ENCODE data around the gene CKAP4.
A peak's percentile ranks its signal among the peaks of the same experiment; 100 is the strongest.

The CKAP4 gene

DNA sequence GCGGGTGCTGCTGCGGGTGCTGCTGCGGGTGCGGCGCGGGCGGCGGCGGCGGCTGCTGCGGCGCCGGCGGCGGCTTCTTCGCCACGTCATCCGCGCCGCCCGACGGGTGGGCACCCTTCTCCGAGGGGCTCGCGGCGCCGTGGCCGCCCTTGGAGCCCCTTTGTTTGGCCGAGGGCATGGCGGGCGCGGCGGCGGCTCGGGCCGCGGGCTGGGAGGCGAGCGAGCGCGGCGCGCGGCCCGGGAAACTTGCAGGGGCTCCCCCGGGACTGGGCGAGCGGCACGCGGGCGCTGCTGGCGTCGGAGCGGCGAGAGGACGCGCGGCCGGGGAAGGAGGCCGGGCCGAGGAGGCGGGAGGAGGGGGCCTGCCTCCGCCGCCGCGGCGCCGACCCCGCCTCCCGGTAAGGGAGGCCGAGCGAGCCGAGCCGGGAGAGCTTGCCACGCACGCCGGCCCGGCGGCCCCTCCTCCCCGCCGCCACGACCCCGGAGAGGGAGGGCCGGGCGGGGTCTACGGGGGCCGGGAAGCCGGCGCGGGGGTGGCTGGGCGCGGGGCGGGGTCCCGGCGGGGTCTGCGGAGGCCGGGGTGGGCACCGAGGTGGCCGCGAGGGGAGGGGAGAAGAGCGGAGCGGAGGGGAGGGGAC lies at the start of gene CKAP4:
CKAP4 (minus strand) TSS at position 347 of the 638 bp plus-strand sequence; CDS start at position 178, 169 bp downstream.
- POLR2A ChIA-PET: interaction anchor here (0.9 to 1.0 kb wide), 2 partner anchors 14 to 111 kb away, joined by 3 to 4 read pairs; no protein-coding TSS in a partner anchor
- CTCF ChIA-PET: no interaction called here
- TF ChIP-seq ARNT (IDR thresholded peaks at IDR 0.05) (no peak), FOXK2 (IDR thresholded peaks at IDR 0.05) (no peak), ZNF384 (IDR thresholded peaks at IDR 0.05) (no peak), CTBP1 (IDR thresholded peaks at IDR 0.05; ENCODE audit: borderline replicate concordance) (no peak), SP1 (IDR thresholded peaks at IDR 0.05) (no peak), FOXA1 (IDR thresholded peaks at IDR 0.05) (no peak), L3MBTL2 (conservative IDR thresholded peaks at IDR 0.05) (no peak), SUZ12 (IDR thresholded peaks at IDR 0.05) (no peak), FOXM1 (IDR thresholded peaks at IDR 0.05; ENCODE audit: borderline replicate concordance) (no peak), NFRKB (IDR thresholded peaks at IDR 0.05) (no peak), HDGF (IDR thresholded peaks at IDR 0.05; ENCODE audit: borderline replicate concordance) (no peak), LEF1 (IDR thresholded peaks at IDR 0.05; ENCODE audit: borderline replicate concordance) (no peak; the same call in 1 of the 2 replicates), BHLHE40 (IDR thresholded peaks at IDR 0.05; ENCODE audit: borderline replicate concordance) (no peak), TARDBP (IDR thresholded peaks at IDR 0.05) (no peak)
- TF ChIP-seq, protein P1, sequence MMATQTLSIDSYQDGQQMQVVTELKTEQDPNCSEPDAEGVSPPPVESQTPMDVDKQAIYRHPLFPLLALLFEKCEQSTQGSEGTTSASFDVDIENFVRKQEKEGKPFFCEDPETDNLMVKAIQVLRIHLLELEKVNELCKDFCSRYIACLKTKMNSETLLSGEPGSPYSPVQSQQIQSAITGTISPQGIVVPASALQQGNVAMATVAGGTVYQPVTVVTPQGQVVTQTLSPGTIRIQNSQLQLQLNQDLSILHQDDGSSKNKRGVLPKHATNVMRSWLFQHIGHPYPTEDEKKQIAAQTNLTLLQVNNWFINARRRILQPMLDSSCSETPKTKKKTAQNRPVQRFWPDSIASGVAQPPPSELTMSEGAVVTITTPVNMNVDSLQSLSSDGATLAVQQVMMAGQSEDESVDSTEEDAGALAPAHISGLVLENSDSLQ (IDR thresholded peaks at IDR 0.05): no peak
- DNase-seq (ENCODE audit: extremely low spot score): peak; percentile 77

DNA sequence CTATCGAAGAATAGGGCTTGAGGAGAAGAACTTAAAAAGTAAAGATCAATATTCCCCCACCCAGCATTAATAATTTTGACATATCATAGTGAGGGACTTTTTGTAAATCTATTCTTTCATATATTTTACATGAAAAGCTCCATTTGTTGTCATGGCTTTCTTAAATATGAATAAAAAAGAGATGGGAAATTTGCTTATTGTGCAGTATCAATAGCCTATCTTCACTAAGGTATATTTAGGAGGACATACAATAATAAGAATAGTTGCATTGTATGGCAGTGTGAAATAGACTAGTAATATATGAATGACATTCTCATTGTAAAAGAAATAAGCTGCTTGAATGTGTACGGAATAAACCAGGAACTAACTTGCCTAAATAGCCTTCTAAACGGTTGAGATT lies 49.3 kb upstream of the CKAP4 start:
- POLR2A ChIA-PET: no interaction called here
- CTCF ChIA-PET: interaction anchor here (0.6 kb wide), 1 partner anchor 160 kb away, joined by 3 read pairs; no protein-coding TSS in a partner anchor
- TF ChIP-seq ARNT (IDR thresholded peaks at IDR 0.05) (no peak), ELF4 (IDR thresholded peaks at IDR 0.05) (no peak), NFRKB (IDR thresholded peaks at IDR 0.05) (no peak), BHLHE40 (IDR thresholded peaks at IDR 0.05; ENCODE audit: borderline replicate concordance) (no peak), ZNF384 (IDR thresholded peaks at IDR 0.05) (no peak), L3MBTL2 (conservative IDR thresholded peaks at IDR 0.05) (no peak), FOXK2 (IDR thresholded peaks at IDR 0.05) (no peak), SP1 (IDR thresholded peaks at IDR 0.05) (no peak), HDGF (IDR thresholded peaks at IDR 0.05; ENCODE audit: borderline replicate concordance) (no peak), CTBP1 (IDR thresholded peaks at IDR 0.05; ENCODE audit: borderline replicate concordance) (no peak), TARDBP (IDR thresholded peaks at IDR 0.05) (no peak), FOXA1 (IDR thresholded peaks at IDR 0.05) (no peak), FOXM1 (IDR thresholded peaks at IDR 0.05; ENCODE audit: borderline replicate concordance) (no peak), LEF1 (IDR thresholded peaks at IDR 0.05; ENCODE audit: borderline replicate concordance) (no peak), SUZ12 (IDR thresholded peaks at IDR 0.05) (no peak)
- TF ChIP-seq, protein P1 (IDR thresholded peaks at IDR 0.05): no peak
- DNase-seq (ENCODE audit: extremely low spot score): no peak

GRCh38 chr12:106296179-106296877 lies 48.5 kb upstream of the CKAP4 start:
- no peak for DNase-seq (ENCODE audit: extremely low spot score)
- TF ChIP-seq BHLHE40 (IDR thresholded peaks at IDR 0.05; ENCODE audit: borderline replicate concordance) (no peak), SUZ12 (IDR thresholded peaks at IDR 0.05) (no peak), LEF1 (IDR thresholded peaks at IDR 0.05; ENCODE audit: borderline replicate concordance) (no peak)
- ChIA-PET CTCF (no interaction called here), POLR2A (no interaction called here)

DNA sequence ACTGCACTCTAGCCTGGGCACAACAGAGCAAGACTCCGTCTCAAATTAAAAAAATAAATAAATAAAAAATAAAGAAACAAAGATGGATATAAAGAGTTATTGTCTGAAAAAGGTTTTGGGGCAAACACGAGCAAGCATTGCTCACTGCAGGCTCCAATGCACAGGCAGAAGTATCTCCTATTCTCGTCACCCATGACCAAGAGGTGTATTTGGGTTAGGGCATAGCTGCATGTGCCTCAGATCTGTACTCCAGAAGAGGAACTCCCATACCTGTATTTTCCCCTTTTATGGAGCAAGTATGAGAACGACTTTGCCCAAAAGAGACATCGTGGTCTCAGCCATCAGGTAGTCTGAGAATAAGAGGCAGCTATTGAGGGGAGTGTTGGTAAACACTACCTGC lies 44.5 kb upstream of the CKAP4 start:
- CTCF ChIA-PET: interaction anchor here (1.3 kb wide), 1 partner anchor 10 kb away, joined by 3 read pairs; no protein-coding TSS in a partner anchor
- DNase-seq (ENCODE audit: extremely low spot score): no peak
- POLR2A ChIA-PET: interaction anchor here (1.5 kb wide), 1 partner anchor 65 kb away, joined by 6 read pairs; the partner anchor contains the start of gene POLR3B
- TF ChIP-seq L3MBTL2 (conservative IDR thresholded peaks at IDR 0.05) (no peak), FOXM1 (IDR thresholded peaks at IDR 0.05; ENCODE audit: borderline replicate concordance) (no peak), CTBP1 (IDR thresholded peaks at IDR 0.05; ENCODE audit: borderline replicate concordance) (no peak), SUZ12 (IDR thresholded peaks at IDR 0.05) (no peak), LEF1 (IDR thresholded peaks at IDR 0.05; ENCODE audit: borderline replicate concordance) (no peak), ELF4 (IDR thresholded peaks at IDR 0.05) (no peak), BHLHE40 (IDR thresholded peaks at IDR 0.05; ENCODE audit: borderline replicate concordance) (no peak), ZNF384 (IDR thresholded peaks at IDR 0.05) (no peak), FOXA1 (IDR thresholded peaks at IDR 0.05) (no peak), ARNT (IDR thresholded peaks at IDR 0.05) (no peak), FOXK2 (IDR thresholded peaks at IDR 0.05) (no peak), NFRKB (IDR thresholded peaks at IDR 0.05) (no peak), SP1 (IDR thresholded peaks at IDR 0.05) (no peak), TARDBP (IDR thresholded peaks at IDR 0.05) (no peak), HDGF (IDR thresholded peaks at IDR 0.05; ENCODE audit: borderline replicate concordance) (no peak)
- TF ChIP-seq, protein P1 (IDR thresholded peaks at IDR 0.05): no peak

- TF ChIP-seq TARDBP (IDR thresholded peaks at IDR 0.05) (no peak), CTBP1 (IDR thresholded peaks at IDR 0.05; ENCODE audit: borderline replicate concordance) (no peak), LEF1 (IDR thresholded peaks at IDR 0.05; ENCODE audit: borderline replicate concordance) (no peak), ZNF384 (IDR thresholded peaks at IDR 0.05) (no peak), BHLHE40 (IDR thresholded peaks at IDR 0.05; ENCODE audit: borderline replicate concordance) (no peak), HDGF (IDR thresholded peaks at IDR 0.05; ENCODE audit: borderline replicate concordance) (no peak), NFRKB (IDR thresholded peaks at IDR 0.05) (no peak), FOXK2 (IDR thresholded peaks at IDR 0.05) (no peak), L3MBTL2 (conservative IDR thresholded peaks at IDR 0.05) (no peak), SUZ12 (IDR thresholded peaks at IDR 0.05) (no peak), FOXM1 (IDR thresholded peaks at IDR 0.05; ENCODE audit: borderline replicate concordance) (no peak), FOXA1 (IDR thresholded peaks at IDR 0.05) (no peak), ELF4 (IDR thresholded peaks at IDR 0.05) (no peak), ARNT (IDR thresholded peaks at IDR 0.05) (no peak), SP1 (IDR thresholded peaks at IDR 0.05) (no peak)
- TF ChIP-seq, protein P1 (IDR thresholded peaks at IDR 0.05): no peak
- ChIA-PET POLR2A (interaction anchor here (1.6 kb wide), 1 partner anchor 11 kb away, joined by 3 read pairs; no protein-coding TSS in a partner anchor), CTCF (no interaction called here)
- DNase-seq (ENCODE audit: extremely low spot score): no peak
Measured at GRCh38 chr12:106291342-106291741, 43.5 kb upstream of the CKAP4 start.

Data from HEK293T (cell line).